GM23338 (cell line): ENCODE results near the gene IL20. TPM values are rescaled to one million over a fixed set of nuclear protein-coding genes. Genes with fewer than 3 reads are reported as not detected.

Experiments
- polyA plus RNA-seq: library from polyadenylated mRNA; unstranded; fragments of >200 nt; fragmentation: Nextera tagmentation; extraction: Ambion mirVana; gene quantifications from 2 replicates; pipeline ENCODE4 v1.2.1, GENCODE V29; 2016
- total RNA-seq: library from RNA; depleted of rRNA; stranded (reverse); fragments of >200 nt; shearing (Covaris generic); gene quantifications from 2 replicates; pipeline ENCODE4 v1.2.3, GENCODE V29; 2014; rRNA removed

IL20 gene
- total and polyA plus RNA-seq, 2 experiments from 2014 or later: not detected

Other genes starting within 250 kb of the IL20 start
- gene DYRK3, start 230.1 kb upstream of the IL20 start, total RNA-seq: 8.5 and 9.5 TPM in 2 replicates
- gene DYRK3, start 230.1 kb upstream of the IL20 start, polyA plus RNA-seq: 1.8 and 2.9 TPM in 2 replicates
- gene MAPKAPK2, start 180.7 kb upstream of the IL20 start, total RNA-seq: 30.4 and 32.1 TPM in 2 replicates
- 9.6 and 10.1 TPM in 2 replicates for gene MAPKAPK2, start 180.7 kb upstream of the IL20 start, polyA plus RNA-seq
- gene IL19, start 94.8 kb upstream of the IL20 start, total RNA-seq: not detected in 2 replicates
- not detected in 2 replicates for gene IL19, start 94.8 kb upstream of the IL20 start, polyA plus RNA-seq
- gene IL10, start 93.1 kb upstream of the IL20 start, total RNA-seq: not detected in 2 replicates
- gene IL10, start 93.1 kb upstream of the IL20 start, polyA plus RNA-seq: not detected in 2 replicates
- gene IL24, start 31.8 kb downstream of the IL20 start, total RNA-seq: not detected in 2 replicates
- not detected in 2 replicates for gene IL24, start 31.8 kb downstream of the IL20 start, polyA plus RNA-seq
- not detected in 2 replicates for gene FCMR, start 56.3 kb downstream of the IL20 start, total RNA-seq
- 0.43 and 0.84 TPM in 2 replicates for gene FCMR, start 56.3 kb downstream of the IL20 start, polyA plus RNA-seq
- not detected in 2 replicates for gene PIGR, start 80.8 kb downstream of the IL20 start, total RNA-seq
- gene PIGR, start 80.8 kb downstream of the IL20 start, polyA plus RNA-seq: not detected in 2 replicates
- not detected in 2 replicates for gene FCAMR, start 104.8 kb downstream of the IL20 start, total RNA-seq
- gene FCAMR, start 104.8 kb downstream of the IL20 start, polyA plus RNA-seq: not detected in 2 replicates
- gene C1orf116, start 167.1 kb downstream of the IL20 start, total RNA-seq: 4.0 and 5.3 TPM in 2 replicates
- gene C1orf116, start 167.1 kb downstream of the IL20 start, polyA plus RNA-seq: 2.2 and 2.3 TPM in 2 replicates
- gene YOD1, start 185.6 kb downstream of the IL20 start, total RNA-seq: 19.7 and 21.9 TPM in 2 replicates
- 3.9 and 4.6 TPM in 2 replicates for gene YOD1, start 185.6 kb downstream of the IL20 start, polyA plus RNA-seq
- gene PFKFB2, start 187.7 kb downstream of the IL20 start, total RNA-seq: 10.1 and 14.8 TPM in 2 replicates
- 3.8 and 4.9 TPM in 2 replicates for gene PFKFB2, start 187.7 kb downstream of the IL20 start, polyA plus RNA-seq
- not detected in 2 replicates for gene C4BPB, start 223.2 kb downstream of the IL20 start, total RNA-seq
- not detected in 2 replicates for gene C4BPB, start 223.2 kb downstream of the IL20 start, polyA plus RNA-seq
- not detected in 2 replicates for gene C4BPA, start 238.6 kb downstream of the IL20 start, total RNA-seq
- not detected in 2 replicates for gene C4BPA, start 238.6 kb downstream of the IL20 start, polyA plus RNA-seq